IMR-90 (cell line): ENCODE results near the gene TAGLN3. TPM values are rescaled to one million over a fixed set of nuclear protein-coding genes. Genes with fewer than 3 reads are reported as not detected.

Experiments
- ATAC-seq: fragments of 200-7000 bp; cut with Tn5 transposase; 2 replicates; pipeline ENCODE4 v1.9.1; 2020; ENCODE audit warnings: low read depth, mild to moderate bottlenecking, moderate library complexity
- BruUV-seq: library from RNA; stranded (reverse); fragments of 400-500 nt; replicated peaks from 2 replicates; lab custom pipeline; 2021; lab: Mats Ljungman, UMichigan
- CTCF ChIA-PET: fragments of 300-600 bp; formaldehyde crosslinking; extraction: SDS; loops from one replicate; lab custom pipeline; 2021; ENCODE audit warnings: antibody characterized with exemption; lab: Yijun Ruan, JAX
- POLR2A ChIA-PET: fragments of 300-600 bp; sonication (Branson Sonifier 250); formaldehyde crosslinking; loops from one replicate; lab custom pipeline; 2022; ENCODE audit warnings: antibody characterized with exemption; ENCODE audit not compliant: unreplicated experiment; lab: Charles Lee
- DNase-seq: peaks from one replicate; pipeline ENCODE4 v3.0.0; 2013
- H2AFZ ChIP-seq: replicated peaks from 2 replicates; pipeline ENCODE3; 2013; ENCODE audit warnings: low read length, mild to moderate bottlenecking; ENCODE audit not compliant: poor library complexity
- H2AK5ac ChIP-seq: 2 replicates; pipeline ENCODE4 v1.6.1; 2013; ENCODE audit warnings: low read depth, low read length, inconsistent platforms
- H2AK9ac ChIP-seq: replicated peaks from 2 replicates; pipeline ENCODE3; 2013; ENCODE audit warnings: mild to moderate bottlenecking, low read depth, low read length, moderate library complexity; ENCODE audit not compliant: poor library complexity
- H2BK120ac ChIP-seq: 2 replicates; pipeline ENCODE4 v1.6.1; 2013; ENCODE audit warnings: low read depth, low read length, inconsistent platforms
- H2BK15ac ChIP-seq: 3 replicates; pipeline ENCODE4 v1.6.1; 2013; ENCODE audit warnings: low read depth, low read length, inconsistent platforms
- H2BK20ac ChIP-seq: 2 replicates; pipeline ENCODE4 v1.6.1; 2013; ENCODE audit warnings: low read depth, mild to moderate bottlenecking, inconsistent platforms, low read length, moderate library complexity
- H2BK5ac ChIP-seq: 2 replicates; pipeline ENCODE4 v1.6.1; 2013; ENCODE audit warnings: mild to moderate bottlenecking, low read depth, low read length, inconsistent platforms; ENCODE audit not compliant: poor library complexity, severe bottlenecking
- H3K14ac ChIP-seq: replicated peaks from 2 replicates; pipeline ENCODE4 v1.6.1; 2013; ENCODE audit warnings: low read depth, low read length, inconsistent platforms
- H3K18ac ChIP-seq: 2 replicates; pipeline ENCODE4 v1.6.1; 2013; ENCODE audit warnings: low read depth, low read length, control low read depth
- H3K23ac ChIP-seq: 2 replicates; pipeline ENCODE4 v1.6.1; 2013; ENCODE audit warnings: low read depth, low read length, inconsistent platforms
- H3K27ac ChIP-seq: 2 replicates; pipeline ENCODE4 v1.5.1; 2013; ENCODE audit warnings: mild to moderate bottlenecking, control low read depth, low read length; ENCODE audit not compliant: insufficient read depth
- H3K27me3 ChIP-seq: 2 replicates; pipeline ENCODE4 v1.6.1; 2013; ENCODE audit warnings: low read length; ENCODE audit not compliant: control insufficient read depth, insufficient read depth
- H3K36me3 ChIP-seq: 2 replicates; pipeline ENCODE4 v1.6.1; 2013; ENCODE audit warnings: low read length, mixed read lengths; ENCODE audit not compliant: control insufficient read depth, insufficient read depth
- H3K4ac ChIP-seq: 2 replicates; pipeline ENCODE4 v1.6.1; 2013; ENCODE audit warnings: low read depth, low read length, inconsistent platforms
- H3K4me1 ChIP-seq: 2 replicates; pipeline ENCODE4 v1.6.1; 2013; ENCODE audit warnings: low read length, mixed read lengths; ENCODE audit not compliant: control insufficient read depth, insufficient read depth
- H3K4me2 ChIP-seq: 2 replicates; pipeline ENCODE4 v1.6.1; 2013; ENCODE audit warnings: low read depth, mild to moderate bottlenecking, control low read depth, low read length, moderate library complexity
- H3K4me3 ChIP-seq: 2 replicates; pipeline ENCODE4 v1.5.1; 2013; ENCODE audit warnings: low read depth, mild to moderate bottlenecking, control low read depth, low read length, moderate library complexity; ENCODE audit not compliant: insufficient read depth
- H3K56ac ChIP-seq: 2 replicates; pipeline ENCODE4 v1.6.1; 2013; ENCODE audit warnings: low read length, inconsistent platforms; ENCODE audit not compliant: insufficient read depth; ENCODE audit errors: extremely low read depth
- H3K79me1 ChIP-seq, 2 experiments: 2 replicates each; pipeline ENCODE4 v1.6.1; 2013; ENCODE audit warnings: low read length in 2 of 2, inconsistent platforms in 1 of 2, low read depth in 1 of 2
- H3K9ac ChIP-seq: 2 replicates; pipeline ENCODE4 v1.6.1; 2013; ENCODE audit warnings: low read depth, low read length, control low read depth
- H3K9me1 ChIP-seq: 2 replicates; pipeline ENCODE4 v1.6.1; 2013; ENCODE audit warnings: low read length, inconsistent platforms; ENCODE audit not compliant: insufficient read depth
- H3K9me3 ChIP-seq: 2 replicates; pipeline ENCODE4 v1.6.1; 2013; ENCODE audit warnings: low read length; ENCODE audit not compliant: control insufficient read depth, insufficient read depth
- H4K20me1 ChIP-seq: 2 replicates; pipeline ENCODE4 v1.6.1; 2013; ENCODE audit warnings: low read length, inconsistent platforms; ENCODE audit not compliant: insufficient read depth
- H4K5ac ChIP-seq: 2 replicates; pipeline ENCODE4 v1.6.1; 2013; ENCODE audit warnings: mild to moderate bottlenecking, low read depth, low read length, control low read depth
- H4K8ac ChIP-seq, 2 experiments: 2 replicates each; pipeline ENCODE4 v1.6.1; 2013; ENCODE audit warnings: low read depth in 2 of 2, low read length in 2 of 2, control low read depth in 1 of 2, inconsistent platforms in 1 of 2
- H4K91ac ChIP-seq: 2 replicates; pipeline ENCODE4 v1.6.1; 2013; ENCODE audit warnings: low read depth, low read length, inconsistent platforms; ENCODE audit not compliant: insufficient read depth
- BHLHE40 ChIP-seq: fragments of 150-350 bp; IDR thresholded peaks from 2 replicates; pipeline ENCODE4 v1.6.1; 2016; ENCODE audit warnings: mild to moderate bottlenecking, low read depth, low read length
- CEBPB ChIP-seq: IDR thresholded peaks from 2 replicates; pipeline ENCODE4 v1.6.1; 2012; ENCODE audit warnings: low read depth, low read length, improper control_type of control experiment
- CHD1 ChIP-seq: IDR thresholded peaks from 2 replicates; pipeline ENCODE4 v1.6.1; 2012; ENCODE audit warnings: low read depth, low read length, improper control_type of control experiment
- MAZ ChIP-seq: IDR thresholded peaks from 2 replicates; pipeline ENCODE4 v1.6.1; 2012; ENCODE audit warnings: low read depth, mild to moderate bottlenecking, low read length, improper control_type of control experiment, moderate library complexity, borderline replicate concordance
- MXI1 ChIP-seq: IDR thresholded peaks from 2 replicates; pipeline ENCODE4 v1.6.1; 2012; ENCODE audit warnings: low read depth, mild to moderate bottlenecking, low read length, moderate library complexity, borderline replicate concordance
- RAD21 ChIP-seq: IDR thresholded peaks from 2 replicates; pipeline ENCODE4 v1.6.1; 2012; ENCODE audit warnings: low read length, improper control_type of control experiment
- RCOR1 ChIP-seq: IDR thresholded peaks from 2 replicates; pipeline ENCODE4 v1.6.1; 2012; ENCODE audit warnings: mild to moderate bottlenecking, low read length, improper control_type of control experiment; ENCODE audit not compliant: insufficient replicate concordance
- RFX5 ChIP-seq: IDR thresholded peaks from 2 replicates; pipeline ENCODE4 v1.8.0; 2012; ENCODE audit warnings: low read depth, mild to moderate bottlenecking, low read length, moderate library complexity
- USF2 ChIP-seq: fragments of 150-350 bp; IDR thresholded peaks from 2 replicates; pipeline ENCODE4 v1.6.1; 2017; ENCODE audit warnings: mild to moderate bottlenecking, antibody characterized with exemption, low read length, low read depth
- WGBS, 2 experiments: methylation state at CpG; one replicate each; pipeline versions ENCODE4 v1.1.5 to v1.1.7; 2013; ENCODE audit warnings: missing lambda C conversion rate in 2 of 2; ENCODE audit not compliant: insufficient read length in 1 of 2; ENCODE audit errors: extremely low coverage in 2 of 2; 5-methylcytosine and 5-hydroxymethylcytosine counted together
- dilution Hi-C: fragments of 300-500 bp; cut with HindIII; formaldehyde crosslinking; loops from one replicate; pipeline ENCODE4 v1.14.3; 2018; ENCODE audit warnings: low sequenced_read_pairs; ENCODE audit not compliant: unreplicated experiment
- in situ Hi-C: fragments of 300-500 bp; cut with MboI; formaldehyde crosslinking; loops from 3 replicates; pipeline ENCODE4 v1.14.3; 2019; ENCODE audit warnings: low sequenced_read_pairs, inconsistent platforms, mixed read lengths
- intact Hi-C: fragments of 100-400 bp; cut with micrococcal nuclease; formaldehyde crosslinking; loops from 2 replicates; pipeline ENCODE4 v1.10.0; 2022
- polyA plus RNA-seq, 3 experiments: library from polyadenylated mRNA; depleted of rRNA; stranded (reverse); fragments of >200 nt; gene quantifications; 2 replicates each; pipeline ENCODE4 v1.2.3, GENCODE V29; 2012; ENCODE audit warnings: low replicate concordance in 1 of 3
- total RNA-seq: library from RNA; depleted of rRNA; stranded (reverse); fragments of >200 nt; gene quantifications from 2 replicates; pipeline ENCODE4 v1.2.3, GENCODE V29; 2012

Gene TAGLN3
- total and polyA plus RNA-seq, 2 of the 4 experiments (the other 2 are of a cell fraction), result 3.2 to 7.7 TPM

GRCh38 chr3:112053229-112053628, 54.5 kb downstream of the TAGLN3 start:
- H3K79me1 ChIP-seq, result no peaks in the 10 kb centered on the region
- no peak overlapping the region for H2BK5ac ChIP-seq
- H4K91ac ChIP-seq, result no peak overlapping the region
- no peak overlapping the region for H3K56ac ChIP-seq
- WGBS, 2 experiments, result no CpG with 5 or more reads among the region's 1 CpG
- peaks cover 4% of the 10 kb centered on the region for H3K4me1 ChIP-seq
- no peaks in the 10 kb centered on the region for H3K9me1 ChIP-seq
- ATAC-seq (no peak), DNase-seq (no peak)
- no peaks in the 10 kb centered on the region for H3K36me3 ChIP-seq
- H3K9ac ChIP-seq, result no peak overlapping the region
- H3K18ac ChIP-seq, result no peak overlapping the region
- CTCF ChIA-PET, result interaction anchor here (0.6 to 1.2 kb wide), 2 partner anchors 10 to 64 kb away, joined by 3 read pairs; no protein-coding TSS in a partner anchor
- H3K4me2 ChIP-seq, result no peak overlapping the region
- dilution Hi-C loops, result no loop called here
- H3K4ac ChIP-seq, result no peak overlapping the region
- POLR2A ChIA-PET, result interaction anchor here (0.6 kb wide), 1 partner anchor 1635 kb away, joined by 3 read pairs; no protein-coding TSS in a partner anchor
- H2BK20ac ChIP-seq, result no peak overlapping the region
- no peak overlapping the region for H3K27ac ChIP-seq
- TF ChIP-seq RFX5 (no peak), MAZ (no peak), BHLHE40 (no peak), RAD21 (no peak), MXI1 (no peak), USF2 (no peak), CHD1 (no peak), CEBPB (no peak), RCOR1 (no peak)
- no TSS peak for BruUV-seq
- H2AK5ac ChIP-seq, result no peak overlapping the region
- H3K27me3 ChIP-seq, result peaks cover 2% of the 10 kb centered on the region; the same call in 1 of the 2 replicates
- H2AK9ac ChIP-seq, result no peak overlapping the region
- no peaks in the 10 kb centered on the region for H3K9me3 ChIP-seq
- H3K23ac ChIP-seq, result no peak overlapping the region
- H3K4me3 ChIP-seq, result no peak overlapping the region
- no peak overlapping the region for H2AFZ ChIP-seq
- intact Hi-C loops, result no loop called here
- H3K14ac ChIP-seq, result no peak overlapping the region
- H4K20me1 ChIP-seq, result no peaks in the 10 kb centered on the region
- no peak overlapping the region for H2BK120ac ChIP-seq
- no peak overlapping the region for H2BK15ac ChIP-seq
- H4K5ac ChIP-seq, result no peak overlapping the region
- in situ Hi-C loops, result no loop called here
- H4K8ac ChIP-seq, result no peak overlapping the region
